D721Med (cell line): ENCODE results near the gene ZNF775.

Experiments used
- DNase-seq: peaks from one replicate; pipeline ENCODE4 v3.0.0; 2011; ENCODE audit warnings: low spot score; ENCODE audit not compliant: insufficient read length
- FAIRE-seq: peaks from 2 replicates; lab custom pipeline; 2011; peaks lifted over from hg19 to GRCh38; lab: Jason Lieb, UNC
- CTCF ChIP-seq: IDR thresholded peaks from 2 replicates; pipeline ENCODE4 v1.5.1; 2012; ENCODE audit warnings: mild to moderate bottlenecking, control low read depth; ENCODE audit not compliant: insufficient read depth; ENCODE audit errors: missing control alignments

Gene ZNF775

DNA sequence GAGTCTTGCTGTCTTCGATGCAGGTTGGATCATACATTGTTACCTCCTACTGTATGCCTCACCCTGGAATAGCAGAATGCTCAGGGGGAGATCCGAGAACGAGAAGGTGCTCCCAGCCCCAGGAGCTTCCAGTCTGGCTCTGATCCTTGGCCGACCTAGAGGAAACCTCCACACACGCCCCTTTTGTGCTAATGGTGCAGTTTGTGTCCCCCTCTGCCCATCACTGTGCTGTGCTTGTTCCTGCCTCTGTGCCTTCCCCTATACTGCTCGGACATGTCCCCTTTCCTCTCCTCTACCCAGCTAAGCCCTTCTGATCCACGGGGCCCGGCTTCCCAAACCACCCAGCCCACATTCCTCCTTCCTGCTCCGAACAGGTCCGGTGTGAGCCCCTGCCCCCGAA lies 32.5 kb downstream of the ZNF775 start:
- TF ChIP-seq CTCF, result no peak
- no peak for FAIRE-seq
- DNase-seq, result no peak

GRCh38 chr7:150412016-150412415 lies 32.9 kb downstream of the ZNF775 start:
- FAIRE-seq (no peak), DNase-seq (no peak)
- no peak for TF ChIP-seq CTCF

- FAIRE-seq, result no peak
- TF ChIP-seq CTCF, result no peak
- DNase-seq, result no peak
These were observed 33.7 kb downstream of the ZNF775 start for GRCh38 chr7:150412518-150413488.

DNA sequence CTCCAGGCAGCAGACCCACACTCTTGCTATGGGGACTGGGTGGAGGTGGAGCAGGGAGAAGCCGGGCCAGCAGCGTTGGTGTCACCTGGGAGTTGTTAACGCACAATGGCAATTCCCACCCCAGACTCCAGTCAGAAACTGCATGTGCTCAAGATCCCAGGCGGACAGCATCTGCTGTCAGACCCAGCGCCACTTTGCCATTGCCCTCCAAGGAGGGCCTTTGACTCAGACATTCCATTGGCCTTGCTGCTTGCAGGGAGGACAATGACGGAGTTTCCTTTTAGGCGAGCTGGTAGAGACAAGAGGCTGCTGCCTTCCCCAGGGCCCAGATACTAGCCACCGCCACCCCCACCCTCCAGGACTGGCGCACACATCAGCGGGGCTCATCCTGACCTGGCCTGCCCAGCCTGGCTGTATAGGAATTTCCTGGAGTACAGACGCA lies 34.5 kb downstream of the ZNF775 start:
- FAIRE-seq (no peak), DNase-seq (no peak)
- no peak for TF ChIP-seq CTCF

DNA sequence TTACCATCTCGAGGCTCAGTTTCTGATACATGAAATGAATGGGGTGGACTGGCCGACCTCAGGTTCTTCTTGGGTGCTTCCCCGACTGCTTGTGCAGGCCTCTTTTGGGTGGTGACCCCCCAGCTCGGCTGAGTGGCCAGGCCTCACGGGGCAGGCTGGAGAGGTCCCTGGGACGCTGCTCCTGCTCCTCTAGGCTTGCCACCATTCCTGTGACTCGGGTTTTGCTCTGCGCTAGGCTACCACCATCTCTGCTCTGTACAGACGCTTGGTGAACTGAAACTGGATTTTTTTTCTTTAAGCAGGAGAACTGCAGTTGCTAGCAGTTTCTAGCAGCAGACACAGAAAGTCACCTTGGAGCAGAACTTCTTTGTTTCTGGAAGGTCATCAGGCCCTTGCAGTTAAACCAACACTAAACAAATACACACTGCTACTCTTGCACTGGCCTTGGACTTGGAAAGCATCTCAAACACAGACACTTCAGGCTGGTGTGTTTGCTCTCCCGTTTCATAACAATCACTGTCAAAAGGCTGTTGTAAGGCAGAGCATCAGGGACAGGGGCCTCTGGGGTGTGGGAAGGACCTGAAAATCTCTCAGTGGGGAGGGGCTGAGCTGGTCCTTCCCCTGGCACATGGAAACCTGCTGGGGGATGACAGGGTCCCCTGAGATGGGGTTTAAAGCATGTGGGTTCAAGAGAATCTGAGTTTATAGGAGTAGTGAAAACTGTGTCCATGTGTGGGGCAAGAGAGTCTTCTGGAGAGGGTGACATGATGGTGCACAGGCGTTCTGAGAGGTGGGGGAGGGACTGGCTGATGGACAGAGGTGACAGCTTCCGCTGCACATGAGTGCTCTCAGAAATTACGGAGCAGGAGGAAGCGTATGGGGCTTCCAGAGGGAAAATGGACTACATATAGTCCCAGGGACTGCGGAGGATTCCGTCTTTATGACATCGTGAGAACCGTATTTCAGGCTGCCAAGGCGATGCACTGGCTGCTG lies 36.3 kb downstream of the ZNF775 start:
- DNase-seq, result no peak
- FAIRE-seq, result no peak
- TF ChIP-seq CTCF, result no peak

DNA sequence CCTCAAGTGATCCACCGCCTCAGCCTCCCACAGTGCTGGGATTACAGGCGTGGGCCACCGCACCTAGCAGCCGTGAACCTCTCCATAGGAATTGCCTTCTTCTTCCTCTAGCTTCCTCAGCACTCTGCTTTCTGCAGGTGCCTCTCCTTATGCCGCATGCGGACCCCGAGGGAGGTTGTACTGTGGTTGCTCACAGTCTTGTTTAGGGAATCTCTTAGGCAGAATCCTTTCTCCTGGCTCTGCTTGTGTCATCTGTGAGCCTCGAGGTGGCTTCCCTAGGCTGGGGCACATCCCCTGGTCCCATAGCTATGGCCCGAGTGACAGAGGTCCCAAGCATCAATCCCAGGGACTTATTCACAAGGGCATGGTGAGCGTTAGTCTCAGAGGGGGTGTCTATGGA lies 38.1 kb downstream of the ZNF775 start:
- DNase-seq, result no peak
- no peak for TF ChIP-seq CTCF
- FAIRE-seq, result no peak
